SK-N-SH (cell line): ENCODE results near the gene CHERP. TPM values are rescaled to one million over a fixed set of nuclear protein-coding genes. Genes with fewer than 3 reads are reported as not detected.
"Not testable (repeated sequence)": the region's sequence is repeated elsewhere in the genome, so short reads cannot be mapped to it uniquely, and the experiment has no call there.

Source experiments
- CTCF ChIA-PET: fragments of 300-600, 350-600 bp; formaldehyde crosslinking; extraction: SDS; loops from one replicate; lab custom pipeline; 2021; lab: Yijun Ruan, JAX
- POLR2A ChIA-PET: fragments of 350-600 bp; sonication (Branson Sonifier 250); formaldehyde crosslinking; extraction: SDS; loops from one replicate; lab custom pipeline; 2020; ENCODE audit warnings: antibody characterized with exemption, inconsistent platforms; lab: Yijun Ruan, JAX
- DNase-seq: peaks from one replicate; pipeline ENCODE4 v3.0.0; 2012
- H2AFZ ChIP-seq: fragments of 200-600 bp; sonication (generic); 2 replicates; pipeline ENCODE4 v1.8.1; 2016; ENCODE audit warnings: antibody characterized with exemption, mild to moderate bottlenecking, low read depth
- H3F3A ChIP-seq: fragments of 200-600 bp; sonication (generic); replicated peaks from 2 replicates; pipeline ENCODE3; 2016; ENCODE audit warnings: antibody characterized with exemption, mild to moderate bottlenecking; ENCODE audit not compliant: insufficient read depth
- H3K27ac ChIP-seq, 2 experiments: fragments of 200-500 bp in 1 of 2; fragments of 200-600 bp in 1 of 2; sonication (Bioruptor generic) in 1 of 2; sonication (generic), shearing (Covaris generic) in 1 of 2; 2 replicates each; pipeline versions ENCODE4 v1.5.1 to v1.6.1; 2014 to 2016; ENCODE audit warnings: low read depth in 2 of 2, inconsistent platforms in 1 of 2, low read length in 1 of 2, mild to moderate bottlenecking in 1 of 2, mixed read lengths in 1 of 2
- H3K27me3 ChIP-seq: fragments of 200-600 bp; sonication (generic), shearing (Covaris generic); 2 replicates; pipeline ENCODE4 v1.6.1; 2016; ENCODE audit warnings: mixed run types; ENCODE audit not compliant: insufficient read depth
- H3K36me3 ChIP-seq, 2 experiments: fragments of 200-500 bp in 1 of 2; fragments of 200-600 bp in 1 of 2; sonication (Bioruptor generic) in 1 of 2; sonication (generic) in 1 of 2; replicated peaks in 1 of 2; 2 replicates each; pipeline versions ENCODE3 to v1.5.1; 2014 to 2016; ENCODE audit warnings: low read length in 1 of 2, mild to moderate bottlenecking in 1 of 2; ENCODE audit not compliant: insufficient read depth in 2 of 2, control insufficient read depth in 1 of 2
- H3K4me1 ChIP-seq, 2 experiments: fragments of 200-500 bp in 1 of 2; fragments of 200-600 bp in 1 of 2; sonication (Bioruptor generic) in 1 of 2; sonication (generic), shearing (Covaris generic) in 1 of 2; 2 replicates each; pipeline versions ENCODE4 v1.5.1 to v1.6.1; 2014 to 2016; ENCODE audit warnings: low read depth in 1 of 2, low read length in 1 of 2, mixed run types in 1 of 2; ENCODE audit not compliant: insufficient read depth in 2 of 2, control insufficient read depth in 1 of 2
- H3K4me2 ChIP-seq: fragments of 200-600 bp; sonication (generic), shearing (Covaris generic); 2 replicates; pipeline ENCODE4 v1.6.1; 2017; ENCODE audit warnings: mixed run types
- H3K4me3 ChIP-seq, 2 experiments: fragments of 200-500 bp in 1 of 2; fragments of 200-600 bp in 1 of 2; sonication (Bioruptor generic) in 1 of 2; sonication (generic), shearing (Covaris generic) in 1 of 2; 2 replicates each; pipeline versions ENCODE4 v1.5.1 to v1.8.1; 2014 to 2016; ENCODE audit warnings: low read depth in 2 of 2, inconsistent platforms in 1 of 2, low read length in 1 of 2, mild to moderate bottlenecking in 1 of 2, mixed read lengths in 1 of 2, moderate library complexity in 1 of 2
- H3K79me2 ChIP-seq: fragments of 200-600 bp; sonication (generic); 2 replicates; pipeline ENCODE4 v1.8.1; 2017; ENCODE audit warnings: mild to moderate bottlenecking; ENCODE audit not compliant: insufficient read depth
- H3K9ac ChIP-seq: fragments of 200-600 bp; sonication (generic); 2 replicates; pipeline ENCODE4 v1.6.1; 2017; ENCODE audit warnings: mixed run types
- H3K9me2 ChIP-seq: fragments of 200-600 bp; sonication (generic); 2 replicates; pipeline ENCODE4 v1.6.1; 2017; ENCODE audit warnings: mixed run types
- H3K9me3 ChIP-seq: fragments of 200-600 bp; sonication (generic); 2 replicates; pipeline ENCODE4 v1.6.1; 2017; ENCODE audit warnings: mixed run types, mild to moderate bottlenecking, moderate library complexity
- H4K20me1 ChIP-seq: fragments of 200-600 bp; sonication (generic); 2 replicates; pipeline ENCODE4 v1.6.1; 2017; ENCODE audit warnings: mild to moderate bottlenecking, mixed run types; ENCODE audit not compliant: insufficient read depth
- CHD2 ChIP-seq: fragments of 150-350 bp; IDR thresholded peaks from 2 replicates; pipeline ENCODE4 v1.6.1; 2018; ENCODE audit warnings: low read length; ENCODE audit not compliant: partially characterized antibody
- ELF1 ChIP-seq: IDR thresholded peaks from 2 replicates; pipeline ENCODE4 v1.4.0; 2012
- EZH2phosphoT487 ChIP-seq: fragments of 200-600 bp; sonication (generic); IDR thresholded peaks from 2 replicates; pipeline ENCODE4 v1.6.1; 2017; ENCODE audit warnings: low read depth, mixed run types, mild to moderate bottlenecking, antibody characterized with exemption, moderate library complexity, borderline replicate concordance
- FOSL2 ChIP-seq: IDR thresholded peaks from 2 replicates; pipeline ENCODE4 v1.4.0; 2012; ENCODE audit warnings: low read depth, mild to moderate bottlenecking, moderate library complexity, borderline replicate concordance
- GATA2 ChIP-seq: sonication (generic); formaldehyde crosslinking; IDR thresholded peaks from 2 replicates; pipeline ENCODE4 v1.5.0; 2020; ENCODE audit warnings: mild to moderate bottlenecking, missing genetic modification reagents
- JUND ChIP-seq: IDR thresholded peaks from 2 replicates; pipeline ENCODE4 v1.4.0; 2012
- NFIC ChIP-seq: IDR thresholded peaks from 2 replicates; pipeline ENCODE4 v1.4.0; 2012; ENCODE audit warnings: borderline replicate concordance
- RFX5 ChIP-seq: IDR thresholded peaks from 2 replicates; pipeline ENCODE4 v1.6.1; 2012; ENCODE audit warnings: mild to moderate bottlenecking, improper control_type of control experiment, low read length
- RXRA ChIP-seq: IDR thresholded peaks from 2 replicates; pipeline ENCODE4 v1.4.0; 2012; ENCODE audit warnings: low read depth, mild to moderate bottlenecking, borderline replicate concordance
- SIN3A ChIP-seq: IDR thresholded peaks from 2 replicates; pipeline ENCODE4 v1.6.1; 2012; ENCODE audit warnings: low read depth, mild to moderate bottlenecking, low read length, moderate library complexity, borderline replicate concordance
- TAF1 ChIP-seq: IDR thresholded peaks from 2 replicates; pipeline ENCODE4 v1.6.1; 2012; ENCODE audit warnings: low read depth, mild to moderate bottlenecking, low read length, moderate library complexity, borderline replicate concordance
- TEAD4 ChIP-seq: IDR thresholded peaks from 2 replicates; pipeline ENCODE4 v1.4.0; 2012; ENCODE audit warnings: mild to moderate bottlenecking, borderline replicate concordance; ENCODE audit not compliant: insufficient read depth
- YY1 ChIP-seq: IDR thresholded peaks from 2 replicates; pipeline ENCODE4 v1.4.0; 2012; ENCODE audit warnings: low read depth, mild to moderate bottlenecking
- WGBS: methylation state at CpG from one replicate; pipeline ENCODE4 v1.1.6; 2017; ENCODE audit warnings: low lambda C conversion rate; 5-methylcytosine and 5-hydroxymethylcytosine counted together
- polyA plus RNA-seq, 3 experiments: library from polyadenylated mRNA; depleted of rRNA; stranded (reverse); fragments of >200 nt; gene quantifications; 2 replicates each; pipeline ENCODE4 v1.2.3, GENCODE V29; 2012
- TF ChIP-seq, protein P1 (sequence below): IDR thresholded peaks from 2 replicates; pipeline ENCODE4 v1.4.0; 2012; ENCODE audit warnings: low read depth, borderline replicate concordance
- TF ChIP-seq, protein P2 (sequence below): IDR thresholded peaks from 2 replicates; pipeline ENCODE4 v1.4.0; 2012; ENCODE audit warnings: low read depth, borderline replicate concordance
- TF ChIP-seq, protein P3 (sequence below): fragments of 200-600 bp; sonication (generic); IDR thresholded peaks from 2 replicates; pipeline ENCODE4 v1.6.1; 2017; ENCODE audit warnings: antibody characterized with exemption, mild to moderate bottlenecking, moderate library complexity

CHERP gene
- polyA plus RNA-seq, 1 of the 3 experiments (the other 2 are of a cell fraction), result 16.8 TPM

DNA sequence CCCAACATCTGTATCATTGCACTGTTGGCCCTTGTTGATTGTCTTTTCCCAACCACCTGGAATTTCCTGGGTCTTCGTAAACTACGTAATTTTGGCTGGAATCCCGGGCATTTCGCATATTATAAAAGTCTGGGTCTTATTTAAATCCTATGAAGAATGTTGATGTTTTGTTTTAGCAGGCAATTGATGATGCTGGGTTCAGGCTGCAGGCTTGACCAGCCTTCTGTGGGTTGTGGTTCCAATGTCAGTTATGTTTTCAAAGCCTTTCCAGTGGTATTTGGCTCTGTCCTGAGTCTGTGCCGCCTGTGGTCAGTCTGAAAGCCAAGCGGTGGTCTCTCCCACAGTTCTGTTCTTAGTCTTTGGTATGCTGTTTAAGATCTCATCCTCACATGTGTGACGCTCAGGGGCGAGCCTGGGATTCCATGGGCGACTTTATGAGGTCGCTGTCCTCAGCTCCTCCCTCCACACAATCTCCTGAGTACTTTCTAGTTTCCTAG is 17.6 kb upstream of the CHERP start (continued):
- TF ChIP-seq NFIC (no peak), CHD2 (no peak), ELF1 (no peak), TEAD4 (no peak), RFX5 (no peak)

DNA sequence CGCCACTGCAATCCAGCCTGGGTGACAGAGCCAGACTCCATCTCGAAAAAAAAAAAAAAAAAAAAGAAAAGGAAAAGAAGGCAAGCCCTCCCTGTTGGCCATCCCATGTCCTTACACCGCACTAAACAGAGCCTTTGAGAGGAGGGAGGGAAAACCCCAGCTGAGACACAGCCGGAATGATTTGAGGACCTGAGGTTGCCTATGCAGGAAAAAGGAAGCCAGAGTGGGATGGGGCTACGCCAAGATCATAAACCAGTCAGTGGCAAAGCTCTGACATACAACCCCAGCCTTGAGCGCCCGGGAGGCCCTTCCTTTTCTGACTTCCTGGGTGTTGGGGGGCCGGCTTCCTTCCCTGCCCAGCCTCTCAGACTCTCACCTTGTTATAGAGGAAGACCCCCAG is 12.5 kb upstream of the CHERP start:
- Histone ChIP-seq H3K4me3 (no peak overlapping the region), H3K27ac (no peak overlapping the region), H3F3A (peaks cover 7% of the 10 kb centered on the region), H3K9ac (no peak overlapping the region), H3K36me3 (peaks cover 17 to 23% of the 10 kb centered on the region in 2 experiments), H4K20me1 (peaks cover 2% of the 10 kb centered on the region; the same call in 1 of the 2 replicates), H3K27me3 (no peaks in the 10 kb centered on the region), H3K9me3 (no peaks in the 10 kb centered on the region)
- POLR2A ChIA-PET, result no interaction called here
- no peak for TF ChIP-seq YY1
- TF ChIP-seq, protein P1, sequence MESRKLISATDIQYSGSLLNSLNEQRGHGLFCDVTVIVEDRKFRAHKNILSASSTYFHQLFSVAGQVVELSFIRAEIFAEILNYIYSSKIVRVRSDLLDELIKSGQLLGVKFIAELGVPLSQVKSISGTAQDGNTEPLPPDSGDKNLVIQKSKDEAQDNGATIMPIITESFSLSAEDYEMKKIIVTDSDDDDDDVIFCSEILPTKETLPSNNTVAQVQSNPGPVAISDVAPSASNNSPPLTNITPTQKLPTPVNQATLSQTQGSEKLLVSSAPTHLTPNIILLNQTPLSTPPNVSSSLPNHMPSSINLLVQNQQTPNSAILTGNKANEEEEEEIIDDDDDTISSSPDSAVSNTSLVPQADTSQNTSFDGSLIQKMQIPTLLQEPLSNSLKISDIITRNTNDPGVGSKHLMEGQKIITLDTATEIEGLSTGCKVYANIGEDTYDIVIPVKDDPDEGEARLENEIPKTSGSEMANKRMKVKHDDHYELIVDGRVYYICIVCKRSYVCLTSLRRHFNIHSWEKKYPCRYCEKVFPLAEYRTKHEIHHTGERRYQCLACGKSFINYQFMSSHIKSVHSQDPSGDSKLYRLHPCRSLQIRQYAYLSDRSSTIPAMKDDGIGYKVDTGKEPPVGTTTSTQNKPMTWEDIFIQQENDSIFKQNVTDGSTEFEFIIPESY, result no peak
- no peak for TF ChIP-seq JUND
- TF ChIP-seq, protein P2, sequence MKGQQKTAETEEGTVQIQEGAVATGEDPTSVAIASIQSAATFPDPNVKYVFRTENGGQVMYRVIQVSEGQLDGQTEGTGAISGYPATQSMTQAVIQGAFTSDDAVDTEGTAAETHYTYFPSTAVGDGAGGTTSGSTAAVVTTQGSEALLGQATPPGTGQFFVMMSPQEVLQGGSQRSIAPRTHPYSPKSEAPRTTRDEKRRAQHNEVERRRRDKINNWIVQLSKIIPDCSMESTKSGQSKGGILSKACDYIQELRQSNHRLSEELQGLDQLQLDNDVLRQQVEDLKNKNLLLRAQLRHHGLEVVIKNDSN, result no peak
- no peak for TF ChIP-seq RXRA
- TF ChIP-seq, protein P3, sequence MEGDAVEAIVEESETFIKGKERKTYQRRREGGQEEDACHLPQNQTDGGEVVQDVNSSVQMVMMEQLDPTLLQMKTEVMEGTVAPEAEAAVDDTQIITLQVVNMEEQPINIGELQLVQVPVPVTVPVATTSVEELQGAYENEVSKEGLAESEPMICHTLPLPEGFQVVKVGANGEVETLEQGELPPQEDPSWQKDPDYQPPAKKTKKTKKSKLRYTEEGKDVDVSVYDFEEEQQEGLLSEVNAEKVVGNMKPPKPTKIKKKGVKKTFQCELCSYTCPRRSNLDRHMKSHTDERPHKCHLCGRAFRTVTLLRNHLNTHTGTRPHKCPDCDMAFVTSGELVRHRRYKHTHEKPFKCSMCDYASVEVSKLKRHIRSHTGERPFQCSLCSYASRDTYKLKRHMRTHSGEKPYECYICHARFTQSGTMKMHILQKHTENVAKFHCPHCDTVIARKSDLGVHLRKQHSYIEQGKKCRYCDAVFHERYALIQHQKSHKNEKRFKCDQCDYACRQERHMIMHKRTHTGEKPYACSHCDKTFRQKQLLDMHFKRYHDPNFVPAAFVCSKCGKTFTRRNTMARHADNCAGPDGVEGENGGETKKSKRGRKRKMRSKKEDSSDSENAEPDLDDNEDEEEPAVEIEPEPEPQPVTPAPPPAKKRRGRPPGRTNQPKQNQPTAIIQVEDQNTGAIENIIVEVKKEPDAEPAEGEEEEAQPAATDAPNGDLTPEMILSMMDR, result no peak
- no peak for TF ChIP-seq EZH2phosphoT487
- TF ChIP-seq TAF1, result no peak
- TF ChIP-seq GATA2 (CRISPR knock-in tag), result no peak
- TF ChIP-seq FOSL2, result no peak
- no peak for TF ChIP-seq SIN3A
- TF ChIP-seq, all 33 proteins: peak for 0
- Histone ChIP-seq H3K4me1 (no peaks in the 10 kb centered on the region), H3K9me2 (no peaks in the 10 kb centered on the region), H3K79me2 (peaks cover 2% of the 10 kb centered on the region; the same call in 1 of the 2 replicates), H3K4me2 (no peak overlapping the region), H2AFZ (no peak overlapping the region)
- CTCF ChIA-PET, result no interaction called here
- WGBS, result 96% methylated on average over 8 of the region's 8 CpGs
- DNase-seq, result no peak

DNA sequence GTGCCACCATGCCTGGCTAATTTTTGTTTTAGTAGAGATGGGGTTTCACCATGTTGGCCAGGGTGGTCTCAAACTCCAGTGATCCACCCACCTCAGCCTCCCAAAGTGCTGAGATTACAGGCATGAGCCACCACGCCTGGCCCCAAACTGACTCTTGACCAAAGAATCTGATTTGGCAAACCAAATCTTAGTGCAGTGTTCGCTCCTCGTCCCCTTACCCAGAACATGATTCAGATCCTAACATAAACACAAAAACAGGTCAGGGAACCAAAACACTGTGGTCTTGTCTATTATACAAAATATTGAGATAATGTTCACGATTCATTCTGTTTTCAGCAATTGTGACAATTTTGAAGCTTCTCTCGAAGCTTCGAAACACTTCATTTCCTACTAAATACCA is 9.7 kb upstream of the CHERP start:
- H3K9me3 ChIP-seq, DNase-seq, CTCF ChIA-PET, H3K27ac ChIP-seq, H3K9me2 ChIP-seq, H3K4me3 ChIP-seq, H3K4me2 ChIP-seq, H2AFZ ChIP-seq, H3F3A ChIP-seq, H3K79me2 ChIP-seq, H3K9ac ChIP-seq, H3K4me1 ChIP-seq, H4K20me1 ChIP-seq, H3K27me3 ChIP-seq: not testable (repeated sequence)
- POLR2A ChIA-PET, result interaction anchor here (0.6 kb wide), 1 partner anchor 45 kb away, joined by 4 read pairs; no protein-coding TSS in a partner anchor
- peaks cover 9 to 19% of the 10 kb centered on the region in 2 experiments for H3K36me3 ChIP-seq
- 96% methylated on average over 6 of the region's 6 CpGs for WGBS
